HepG2 (cell line): ENCODE results near the gene LACTBL1. TPM values are rescaled to one million over a fixed set of nuclear protein-coding genes. Genes with fewer than 3 reads are reported as not detected.

Experiments used
- ATM ChIP-seq: fragments of 450-650 bp; IDR thresholded peaks from 2 replicates; pipeline ENCODE4 v1.7.1; 2017; ENCODE audit warnings: mild to moderate bottlenecking, borderline replicate concordance
- BATF2 ChIP-seq: sonication (generic); formaldehyde crosslinking; IDR thresholded peaks from 2 replicates; pipeline ENCODE4 v1.8.0; 2022; ENCODE audit warnings: mild to moderate bottlenecking, missing genetic modification reagents, moderate library complexity
- BCL6 ChIP-seq: IDR thresholded peaks from 2 replicates; pipeline ENCODE4 v1.6.1; 2016; ENCODE audit warnings: missing genetic modification reagents, missing compliant biosample characterization
- CBX2 ChIP-seq, 2 experiments: fragments of 200-600 bp in 1 of 2; sonication (generic); formaldehyde crosslinking in 1 of 2; IDR thresholded peaks; 2 replicates each; pipeline versions ENCODE4 v1.7.0 to v1.8.1; 2018 to 2022; ENCODE audit warnings: low read depth in 2 of 2, low read length in 1 of 2, mild to moderate bottlenecking in 1 of 2, missing genetic modification reagents in 1 of 2
- CEBPG ChIP-seq: IDR thresholded peaks from 2 replicates; pipeline ENCODE4 v1.6.1; 2016
- CENPX ChIP-seq: sonication (generic); formaldehyde crosslinking; IDR thresholded peaks from 2 replicates; pipeline ENCODE4 v1.9.0; 2021; ENCODE audit warnings: mild to moderate bottlenecking, missing genetic modification reagents, moderate library complexity
- ELK4 ChIP-seq: sonication (generic); formaldehyde crosslinking; IDR thresholded peaks from 2 replicates; pipeline ENCODE4 v1.9.0; 2021; ENCODE audit warnings: missing genetic modification reagents, borderline replicate concordance
- FLYWCH1 ChIP-seq: sonication (generic); formaldehyde crosslinking; IDR thresholded peaks from 2 replicates; pipeline ENCODE4 v1.8.1; 2023; ENCODE audit warnings: mild to moderate bottlenecking, missing genetic modification reagents
- PRMT3 ChIP-seq: sonication (generic); formaldehyde crosslinking; IDR thresholded peaks from 2 replicates; pipeline ENCODE4 v1.8.1; 2022; ENCODE audit warnings: low read depth, mild to moderate bottlenecking, moderate library complexity, missing genetic modification reagents, borderline replicate concordance
- SKI ChIP-seq: fragments of 450-650 bp; IDR thresholded peaks from one replicate; pipeline ENCODE4 v1.6.1; 2018; ENCODE audit warnings: mild to moderate bottlenecking; ENCODE audit not compliant: partially characterized antibody
- SMARCC2 ChIP-seq: fragments of 450-650 bp; IDR thresholded peaks from 2 replicates; pipeline ENCODE4 v1.6.1; 2017; ENCODE audit warnings: antibody characterized with exemption, mild to moderate bottlenecking
- SP5 ChIP-seq: IDR thresholded peaks from 2 replicates; pipeline ENCODE4 v1.6.1; 2016; ENCODE audit warnings: low read depth, borderline replicate concordance
- TBX2 ChIP-seq: sonication (generic); formaldehyde crosslinking; IDR thresholded peaks from 2 replicates; pipeline ENCODE4 v1.5.0; 2020; ENCODE audit warnings: missing genetic modification reagents, mild to moderate bottlenecking, borderline replicate concordance
- ZBTB33 ChIP-seq: sonication (generic); formaldehyde crosslinking; IDR thresholded peaks from 2 replicates; pipeline ENCODE4 v1.4.0; 2020; ENCODE audit warnings: missing genetic modification reagents
- ZFP90 ChIP-seq: sonication (generic); formaldehyde crosslinking; IDR thresholded peaks from 2 replicates; pipeline ENCODE4 v1.8.0; 2022; ENCODE audit warnings: missing genetic modification reagents, mild to moderate bottlenecking, inconsistent platforms, borderline replicate concordance
- ZNF30 ChIP-seq: sonication (generic); formaldehyde crosslinking; IDR thresholded peaks from 2 replicates; pipeline ENCODE4 v1.5.0; 2020; ENCODE audit warnings: mild to moderate bottlenecking, missing genetic modification reagents
- polyA plus RNA-seq, 8 experiments: library from polyadenylated mRNA; depleted of rRNA in 3 of 8; stranded (reverse) in 7 of 8; unstranded in 1 of 8; fragments of >200 nt; fragmentation: Illumina TruSeq in 4 of 8; extraction: Trizol in 4 of 8; gene quantifications; 2 replicates each; pipeline versions ENCODE4 v1.2.1 to v1.2.3, GENCODE V29; 2011 to 2016; ENCODE audit warnings: low read depth in 4 of 8, missing spikeins in 1 of 8, mixed read lengths in 1 of 8; ENCODE audit not compliant: insufficient read depth in 1 of 8
- total RNA-seq, 5 experiments: library from RNA; depleted of rRNA; stranded (reverse); fragments of >200 nt; fragmentation: Illumina TruSeq; extraction: Trizol; gene quantifications; 2 replicates each; pipeline ENCODE4 v1.2.3, GENCODE V29; 2016; ENCODE audit warnings: low read depth in 1 of 5
- TF ChIP-seq, protein P1 (sequence below): sonication (generic); formaldehyde crosslinking; IDR thresholded peaks from 2 replicates; pipeline ENCODE4 v1.5.0; 2020; ENCODE audit warnings: missing genetic modification reagents
- TF ChIP-seq, protein P2 (sequence below), 2 experiments: IDR thresholded peaks; 2 replicates each; pipeline ENCODE4 v1.6.1; 2011 to 2012; ENCODE audit warnings: low read length in 2 of 2, borderline replicate concordance in 1 of 2, low read depth in 1 of 2, mild to moderate bottlenecking in 1 of 2, moderate library complexity in 1 of 2

LACTBL1 gene
- total and polyA plus RNA-seq, 2 of the 13 experiments (the other 11 are each of a cell fraction or from before 2014, with no cell fraction given): 0.12 to 1.3 TPM

DNA sequence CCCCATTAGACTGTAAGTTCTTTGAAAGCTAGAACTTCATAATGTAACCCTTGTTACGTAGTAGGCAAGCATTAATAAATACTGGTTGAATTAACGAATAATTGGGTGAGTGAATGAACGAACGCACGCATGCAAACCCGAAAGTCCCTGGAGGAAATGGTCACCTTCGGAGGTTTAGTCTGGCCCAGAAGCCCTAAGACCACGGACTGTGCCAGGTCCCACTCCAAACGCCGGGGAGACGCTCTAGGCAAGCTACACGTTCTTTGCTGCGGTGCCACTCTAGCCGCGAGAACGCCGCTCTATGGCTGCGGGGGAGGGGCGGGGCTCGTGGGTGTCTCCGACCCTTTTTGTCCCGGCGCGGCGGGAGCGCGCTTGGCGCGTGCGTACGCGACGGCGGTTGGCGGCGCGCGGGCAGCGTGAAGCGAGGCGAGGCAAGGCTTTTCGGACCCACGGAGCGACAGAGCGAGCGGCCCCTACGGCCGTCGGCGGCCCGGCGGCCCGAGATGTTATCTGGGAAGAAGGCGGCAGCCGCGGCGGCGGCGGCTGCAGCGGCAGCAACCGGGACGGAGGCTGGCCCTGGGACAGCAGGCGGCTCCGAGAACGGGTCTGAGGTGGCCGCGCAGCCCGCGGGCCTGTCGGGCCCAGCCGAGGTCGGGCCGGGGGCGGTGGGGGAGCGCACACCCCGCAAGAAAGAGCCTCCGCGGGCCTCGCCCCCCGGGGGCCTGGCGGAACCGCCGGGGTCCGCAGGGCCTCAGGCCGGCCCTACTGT, 46.6 kb upstream of the LACTBL1 start, which contains the start of gene KDM1A (continued):
- TF ChIP-seq ZFP90 (no peak; the same call in 1 of the 2 replicates), CBX2 (IDR thresholded peaks at IDR 0.05; ENCODE audit: low read depth, low read length) (no peak), CBX2 (CRISPR knock-in tag; IDR thresholded peaks at IDR 0.05; ENCODE audit: low read depth) (no peak; the same call in 1 of the 2 replicates), ELK4 (CRISPR knock-in tag) (peak; percentile 29; the same call in 1 of the 2 replicates), ATM (no peak), SKI (peak; percentile 85), TBX2 (CRISPR knock-in tag) (peak; percentile 94), CENPX (CRISPR knock-in tag) (no peak), SMARCC2 (no peak), FLYWCH1 (CRISPR knock-in tag) (peak; percentile 84; the same call in 1 of the 2 replicates), BCL6 (CRISPR knock-in tag) (peak; percentile 74), BATF2 (CRISPR knock-in tag) (0 out of 2 replicates have a peak, but pooled peaks have one; percentile 45), CEBPG (peak; percentile 15; the same call in 1 of the 2 replicates), ZBTB33 (CRISPR knock-in tag) (peak; percentile 74), SP5 (CRISPR knock-in tag) (peak; percentile 73), ZNF30 (CRISPR knock-in tag) (no peak), PRMT3 (CRISPR knock-in tag) (peak; percentile 87)
- TF ChIP-seq, protein P1, sequence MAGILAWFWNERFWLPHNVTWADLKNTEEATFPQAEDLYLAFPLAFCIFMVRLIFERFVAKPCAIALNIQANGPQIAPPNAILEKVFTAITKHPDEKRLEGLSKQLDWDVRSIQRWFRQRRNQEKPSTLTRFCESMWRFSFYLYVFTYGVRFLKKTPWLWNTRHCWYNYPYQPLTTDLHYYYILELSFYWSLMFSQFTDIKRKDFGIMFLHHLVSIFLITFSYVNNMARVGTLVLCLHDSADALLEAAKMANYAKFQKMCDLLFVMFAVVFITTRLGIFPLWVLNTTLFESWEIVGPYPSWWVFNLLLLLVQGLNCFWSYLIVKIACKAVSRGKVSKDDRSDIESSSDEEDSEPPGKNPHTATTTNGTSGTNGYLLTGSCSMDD (CRISPR knock-in tag): no peak
- TF ChIP-seq, protein P2, sequence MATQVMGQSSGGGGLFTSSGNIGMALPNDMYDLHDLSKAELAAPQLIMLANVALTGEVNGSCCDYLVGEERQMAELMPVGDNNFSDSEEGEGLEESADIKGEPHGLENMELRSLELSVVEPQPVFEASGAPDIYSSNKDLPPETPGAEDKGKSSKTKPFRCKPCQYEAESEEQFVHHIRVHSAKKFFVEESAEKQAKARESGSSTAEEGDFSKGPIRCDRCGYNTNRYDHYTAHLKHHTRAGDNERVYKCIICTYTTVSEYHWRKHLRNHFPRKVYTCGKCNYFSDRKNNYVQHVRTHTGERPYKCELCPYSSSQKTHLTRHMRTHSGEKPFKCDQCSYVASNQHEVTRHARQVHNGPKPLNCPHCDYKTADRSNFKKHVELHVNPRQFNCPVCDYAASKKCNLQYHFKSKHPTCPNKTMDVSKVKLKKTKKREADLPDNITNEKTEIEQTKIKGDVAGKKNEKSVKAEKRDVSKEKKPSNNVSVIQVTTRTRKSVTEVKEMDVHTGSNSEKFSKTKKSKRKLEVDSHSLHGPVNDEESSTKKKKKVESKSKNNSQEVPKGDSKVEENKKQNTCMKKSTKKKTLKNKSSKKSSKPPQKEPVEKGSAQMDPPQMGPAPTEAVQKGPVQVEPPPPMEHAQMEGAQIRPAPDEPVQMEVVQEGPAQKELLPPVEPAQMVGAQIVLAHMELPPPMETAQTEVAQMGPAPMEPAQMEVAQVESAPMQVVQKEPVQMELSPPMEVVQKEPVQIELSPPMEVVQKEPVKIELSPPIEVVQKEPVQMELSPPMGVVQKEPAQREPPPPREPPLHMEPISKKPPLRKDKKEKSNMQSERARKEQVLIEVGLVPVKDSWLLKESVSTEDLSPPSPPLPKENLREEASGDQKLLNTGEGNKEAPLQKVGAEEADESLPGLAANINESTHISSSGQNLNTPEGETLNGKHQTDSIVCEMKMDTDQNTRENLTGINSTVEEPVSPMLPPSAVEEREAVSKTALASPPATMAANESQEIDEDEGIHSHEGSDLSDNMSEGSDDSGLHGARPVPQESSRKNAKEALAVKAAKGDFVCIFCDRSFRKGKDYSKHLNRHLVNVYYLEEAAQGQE (IDR thresholded peaks at IDR 0.05; ENCODE audit: borderline replicate concordance in 1 of 2, low read depth in 1 of 2, low read length in 2 of 2): no peak; a peak in 1 of 4 replicates
